Muscle of leg (tissue), 11 donors: ENCODE data around the gene SMG7. TPM values are rescaled to one million over a fixed set of nuclear protein-coding genes. Genes with fewer than 3 reads are reported as not detected.

Experiments used
- DNase-seq: peaks from one replicate; pipeline ENCODE4 v3.0.0; 2013
- H3K27ac ChIP-seq: one replicate; pipeline ENCODE4 v1.5.1; 2013; ENCODE audit warnings: mild to moderate bottlenecking, low read length, control low read depth
- H3K27me3 ChIP-seq: one replicate; pipeline ENCODE4 v1.6.1; 2013; ENCODE audit warnings: low read length; ENCODE audit not compliant: control insufficient read depth, insufficient read depth
- H3K36me3 ChIP-seq: one replicate; pipeline ENCODE4 v1.6.1; 2013; ENCODE audit warnings: low read length; ENCODE audit not compliant: control insufficient read depth, insufficient read depth
- H3K4me1 ChIP-seq: one replicate; pipeline ENCODE4 v1.6.1; 2013; ENCODE audit warnings: low read length; ENCODE audit not compliant: control insufficient read depth, insufficient read depth
- H3K4me3 ChIP-seq: one replicate; pipeline ENCODE4 v1.5.1; 2013; ENCODE audit warnings: low read length, control low read depth
- H3K9me3 ChIP-seq: replicated peaks from 2 replicates; pipeline ENCODE4 v1.6.1; 2013; ENCODE audit warnings: low read depth, low read length; ENCODE audit not compliant: control insufficient read depth
- WGBS: methylation state at CpG from one replicate; pipeline ENCODE4 v1.1.5; 2013; ENCODE audit warnings: missing lambda C conversion rate; ENCODE audit not compliant: insufficient coverage; 5-methylcytosine and 5-hydroxymethylcytosine counted together
- polyA plus RNA-seq, 8 donors: library from polyadenylated mRNA; unstranded; fragments of 120-200 nt; gene quantifications; one replicate each; pipeline versions ENCODE4 v1.2.1 to v1.2.3, GENCODE V29; 2013; ENCODE audit warnings: inconsistent platforms in 1 of 8, low replicate concordance in 1 of 8; ENCODE audit not compliant: insufficient read length in 8 of 8, insufficient read depth in 1 of 8
- total RNA-seq: library from RNA; stranded (reverse); fragments of 120-200 nt; gene quantifications from one replicate; pipeline ENCODE4 v1.2.4, GENCODE V29; 2013

SMG7 gene
- total and polyA plus RNA-seq, 9 donors: 14.7 to 37.6 (median 31.3) TPM

DNA sequence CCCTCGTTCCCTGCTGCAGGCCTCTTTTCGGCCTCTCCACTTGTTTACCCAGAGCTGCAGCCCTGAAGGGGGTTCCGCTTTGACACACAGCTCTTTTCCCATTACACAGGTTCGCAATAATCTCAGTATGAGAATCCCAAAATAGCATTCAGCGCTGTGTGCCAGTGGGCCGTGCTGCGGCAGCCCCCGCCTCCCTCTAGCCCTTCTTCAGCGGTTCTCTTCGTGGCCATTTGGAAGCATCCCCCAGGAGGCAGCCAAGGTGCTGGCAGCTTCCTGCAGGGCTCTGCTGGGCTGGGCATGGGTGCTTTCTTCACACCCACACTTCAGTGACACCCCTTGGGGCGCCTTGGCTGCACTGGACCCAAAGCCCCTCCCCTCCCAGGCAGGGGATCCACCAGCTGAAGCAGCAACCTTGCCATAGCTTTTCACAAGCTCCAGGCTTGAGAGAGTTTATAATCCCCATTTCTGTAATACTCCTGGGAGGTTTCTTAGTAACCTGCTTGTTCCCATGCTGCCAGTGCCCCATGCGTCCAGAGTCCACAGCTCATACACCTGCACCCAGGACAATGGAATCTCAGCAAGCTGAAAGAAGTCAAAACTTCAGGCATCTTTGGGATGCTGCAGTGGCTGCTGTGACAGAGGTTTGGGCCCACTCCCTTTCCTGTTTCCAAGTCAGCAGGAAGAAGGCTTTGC lies 109.9 kb downstream of the SMG7 start:
- Histone ChIP-seq H3K4me3 (no peak overlapping the region), H3K27me3 (no peaks in the 10 kb centered on the region), H3K36me3 (no peaks in the 10 kb centered on the region), H3K27ac (no peak overlapping the region), H3K4me1 (peaks cover 5% of the 10 kb centered on the region), H3K9me3 (no peaks in the 10 kb centered on the region)
- no peak for DNase-seq
- 83% methylated on average over 10 of the region's 12 CpGs for WGBS

GRCh38 chr1:183583466-183583865 lies 111.2 kb downstream of the SMG7 start:
- no peaks in the 10 kb centered on the region for H3K9me3 ChIP-seq
- peaks cover 5% of the 10 kb centered on the region for H3K4me1 ChIP-seq
- no peak for DNase-seq
- no peaks in the 10 kb centered on the region for H3K36me3 ChIP-seq
- no peak overlapping the region for H3K27ac ChIP-seq
- H3K27me3 ChIP-seq: no peaks in the 10 kb centered on the region
- no peak overlapping the region for H3K4me3 ChIP-seq
- WGBS: 82% methylated on average over 5 of the region's 6 CpGs

GRCh38 chr1:183584147-183584546 lies 111.8 kb downstream of the SMG7 start:
- Histone ChIP-seq H3K27ac (no peak overlapping the region), H3K4me1 (peaks cover 5% of the 10 kb centered on the region), H3K9me3 (no peaks in the 10 kb centered on the region), H3K27me3 (no peaks in the 10 kb centered on the region), H3K4me3 (no peak overlapping the region), H3K36me3 (no peaks in the 10 kb centered on the region)
- no peak for DNase-seq
- no CpG with 5 or more reads among the region's 5 CpGs for WGBS

DNA sequence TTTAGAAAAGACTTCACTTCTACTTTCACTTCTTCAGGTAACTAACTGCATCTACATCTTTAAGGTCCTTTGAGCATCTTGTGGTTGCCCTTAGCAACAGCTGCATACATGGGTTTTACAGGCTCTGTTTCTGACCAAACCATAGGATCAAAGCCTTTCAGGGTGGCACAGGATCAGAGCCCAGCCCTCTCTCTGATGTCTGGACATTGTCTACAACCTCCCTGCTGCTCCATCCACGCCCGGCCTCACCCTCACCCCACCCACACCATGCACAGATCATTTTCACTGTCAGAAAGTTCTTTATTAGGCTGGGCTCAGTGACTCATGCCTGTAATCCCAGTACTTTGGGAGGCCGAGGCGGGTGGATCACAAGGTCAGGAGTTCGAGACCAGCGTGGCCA lies 112.7 kb downstream of the SMG7 start:
- Histone ChIP-seq H3K27me3 (no peaks in the 10 kb centered on the region), H3K27ac (no peak overlapping the region), H3K4me3 (no peak overlapping the region), H3K9me3 (no peaks in the 10 kb centered on the region), H3K4me1 (peaks cover 5% of the 10 kb centered on the region), H3K36me3 (no peaks in the 10 kb centered on the region)
- no peak for DNase-seq
- WGBS: 67% methylated on average over 5 of the region's 6 CpGs

DNA sequence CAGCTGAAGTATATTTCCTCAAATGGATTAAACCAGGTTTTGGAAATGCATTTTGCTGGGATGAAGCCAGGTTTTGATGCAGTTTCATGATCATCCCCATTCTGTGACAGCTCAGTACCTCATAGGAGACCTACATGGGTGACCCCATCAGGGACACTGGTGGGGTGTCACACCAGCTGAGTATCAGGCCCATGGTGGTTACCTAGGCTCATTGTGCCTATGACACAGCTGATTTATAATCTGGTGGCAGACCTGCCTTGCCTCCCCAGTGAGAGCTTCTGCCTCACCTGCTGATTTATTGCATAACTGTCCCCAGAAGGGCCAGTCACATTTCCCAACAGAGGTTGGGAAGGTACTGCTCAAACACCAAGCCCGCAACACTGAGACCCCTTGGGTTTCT lies 114.2 kb downstream of the SMG7 start:
- H3K4me3 ChIP-seq: no peak overlapping the region
- H3K27me3 ChIP-seq: no peaks in the 10 kb centered on the region
- H3K36me3 ChIP-seq: no peaks in the 10 kb centered on the region
- 88% methylated on average over 1 of the region's 1 CpG for WGBS
- no peaks in the 10 kb centered on the region for H3K9me3 ChIP-seq
- H3K27ac ChIP-seq: no peak overlapping the region
- H3K4me1 ChIP-seq: peaks cover 2% of the 10 kb centered on the region
- DNase-seq: no peak

DNA sequence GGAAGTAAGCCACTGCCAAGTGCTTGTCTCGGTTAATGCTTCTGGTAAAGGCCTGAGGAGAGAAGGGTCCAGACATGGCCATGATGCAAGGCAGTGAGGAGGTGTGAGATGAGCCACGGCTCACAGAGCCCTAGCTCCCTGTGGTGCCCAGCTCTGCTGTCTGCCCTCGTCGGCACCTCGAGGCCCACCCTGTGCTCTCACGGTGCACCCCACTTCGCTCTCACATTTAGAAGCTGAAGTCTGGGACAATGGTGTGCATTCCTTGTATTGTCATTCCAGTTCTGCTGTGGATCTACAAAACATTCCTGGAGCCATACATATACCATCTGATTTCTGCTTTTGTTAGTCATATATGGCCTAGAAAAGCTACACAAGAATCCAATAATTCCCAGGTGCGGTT lies 114.6 kb downstream of the SMG7 start:
- no peaks in the 10 kb centered on the region for H3K27me3 ChIP-seq
- peaks cover 2% of the 10 kb centered on the region for H3K4me1 ChIP-seq
- no peak for DNase-seq
- H3K4me3 ChIP-seq: no peak overlapping the region
- no peaks in the 10 kb centered on the region for H3K36me3 ChIP-seq
- H3K9me3 ChIP-seq: no peaks in the 10 kb centered on the region
- H3K27ac ChIP-seq: no peak overlapping the region
- 92% methylated on average over 6 of the region's 8 CpGs for WGBS

DNA sequence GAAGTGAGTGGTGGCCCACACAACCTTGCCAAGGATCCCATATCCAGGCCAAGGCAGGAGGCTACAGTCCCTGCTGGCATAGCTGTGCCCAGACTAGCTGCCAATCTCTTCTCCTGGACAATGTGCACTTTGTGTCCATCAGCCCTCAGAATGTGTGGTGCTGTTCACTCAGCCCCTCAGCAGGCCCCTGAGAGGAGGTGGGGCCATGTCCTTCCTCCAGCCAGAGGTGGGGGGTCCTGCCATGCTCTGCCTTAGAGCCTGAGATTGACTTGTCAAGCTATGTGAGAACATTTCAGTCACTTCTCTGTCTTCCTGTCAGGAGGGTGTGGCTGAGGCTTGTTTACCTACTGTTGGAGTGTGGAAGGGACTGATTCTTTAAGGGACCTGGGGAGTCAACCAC lies 116.5 kb downstream of the SMG7 start:
- no peak for DNase-seq
- Histone ChIP-seq H3K36me3 (no peaks in the 10 kb centered on the region), H3K4me3 (no peak overlapping the region), H3K4me1 (no peaks in the 10 kb centered on the region), H3K27me3 (no peaks in the 10 kb centered on the region), H3K9me3 (no peaks in the 10 kb centered on the region), H3K27ac (no peak overlapping the region)

DNA sequence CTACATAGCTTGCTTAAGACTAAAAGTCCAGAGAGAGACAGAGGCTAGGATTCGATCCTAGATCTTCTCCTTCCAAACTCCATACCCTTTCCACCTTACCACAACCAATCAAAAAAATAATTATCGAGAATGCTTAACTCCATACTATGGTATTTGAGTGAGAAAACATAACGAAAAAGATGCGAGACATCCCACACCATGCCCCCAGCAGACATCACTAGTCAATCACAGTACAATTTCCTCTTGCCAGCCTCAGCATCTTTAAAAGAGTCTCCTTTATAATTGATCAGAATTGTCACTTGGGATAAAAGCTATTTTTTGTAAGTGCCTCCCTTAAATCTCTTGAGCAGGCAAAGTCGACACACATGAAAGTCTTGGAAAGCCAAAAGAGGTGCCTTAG lies 117.1 kb downstream of the SMG7 start:
- WGBS: 86% methylated on average over 1 of the region's 5 CpGs
- Histone ChIP-seq H3K27me3 (no peaks in the 10 kb centered on the region), H3K4me1 (no peaks in the 10 kb centered on the region), H3K9me3 (no peaks in the 10 kb centered on the region), H3K36me3 (no peaks in the 10 kb centered on the region), H3K4me3 (no peak overlapping the region), H3K27ac (no peak overlapping the region)
- DNase-seq: no peak

DNA sequence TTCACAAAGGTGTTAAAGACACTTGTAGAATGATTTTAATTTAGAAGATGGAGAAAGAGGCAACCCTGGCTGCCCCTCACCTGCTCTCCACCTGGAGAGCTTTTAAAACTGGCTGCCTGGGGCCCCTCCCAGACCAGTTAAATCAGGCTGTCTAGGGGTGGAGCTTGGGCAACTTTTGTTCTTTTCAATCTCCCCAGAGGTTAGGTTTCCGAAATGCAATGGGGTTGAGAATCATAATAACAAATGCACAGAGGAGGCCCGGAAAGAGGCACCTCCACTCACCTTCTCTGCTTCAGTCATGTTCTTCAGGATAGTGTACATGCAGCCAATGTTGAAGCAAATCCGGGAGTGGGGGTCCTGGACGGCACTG lies 117.6 kb downstream of the SMG7 start:
- 83% methylated on average over 2 of the region's 4 CpGs for WGBS
- Histone ChIP-seq H3K4me3 (peak overlapping the region; percentile 1), H3K4me1 (no peaks in the 10 kb centered on the region), H3K9me3 (no peaks in the 10 kb centered on the region), H3K36me3 (no peaks in the 10 kb centered on the region), H3K27me3 (no peaks in the 10 kb centered on the region), H3K27ac (peak overlapping the region; percentile 63)
- DNase-seq: no peak

GRCh38 chr1:183590244-183591191 lies 118.2 kb downstream of the SMG7 start, which contains the start of gene NCF2:
Gene NCF2, minus strand, starts transcription at chr1:183590459. Its CDS starts 130 bp downstream, at chr1:183590329.
- H3K36me3 ChIP-seq: no peaks in the 10 kb centered on the region
- no peaks in the 10 kb centered on the region for H3K4me1 ChIP-seq
- peak within 1 kb of the TSS; percentile 63 for H3K27ac ChIP-seq
- H3K27me3 ChIP-seq: no peaks in the 10 kb centered on the region
- no peaks in the 10 kb centered on the region for H3K9me3 ChIP-seq
- peak within 1 kb of the TSS; percentile 1 for H3K4me3 ChIP-seq
- DNase-seq: peak; percentile 76
- 74% methylated on average over 3 of the region's 6 CpGs for WGBS
